ENCODE data around the gene GIPC2. TPM values are rescaled to one million over a fixed set of nuclear protein-coding genes. Genes with fewer than 3 reads are reported as not detected.

The GIPC2 gene
- total and polyA plus RNA-seq, 9 of the 15 experiments (the other 6 are each of a cell fraction or from before 2014, with no cell fraction given), result 0.01 to 0.05 (median 0.04) TPM; not detected in 3

DNA sequence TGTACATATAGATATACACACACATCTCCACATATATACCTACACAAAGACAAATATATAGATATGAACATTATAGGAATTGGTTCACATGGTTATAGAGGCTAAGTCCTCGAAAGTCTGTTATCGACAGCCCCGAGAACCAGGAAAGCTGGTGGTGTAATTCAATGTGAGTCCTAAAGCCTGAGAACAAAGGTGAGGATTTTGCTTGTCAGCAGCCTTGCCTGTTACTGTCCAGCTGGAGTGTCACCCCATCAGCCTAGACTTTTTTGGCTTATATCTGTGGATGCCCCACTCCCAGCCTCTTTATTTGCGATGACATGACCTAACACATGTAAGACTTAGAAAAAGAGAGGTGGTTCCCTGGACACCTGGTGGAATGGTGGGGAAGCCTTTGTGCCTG, 97.0 kb downstream of the GIPC2 start (continued):
- TF ChIP-seq, protein P1, sequence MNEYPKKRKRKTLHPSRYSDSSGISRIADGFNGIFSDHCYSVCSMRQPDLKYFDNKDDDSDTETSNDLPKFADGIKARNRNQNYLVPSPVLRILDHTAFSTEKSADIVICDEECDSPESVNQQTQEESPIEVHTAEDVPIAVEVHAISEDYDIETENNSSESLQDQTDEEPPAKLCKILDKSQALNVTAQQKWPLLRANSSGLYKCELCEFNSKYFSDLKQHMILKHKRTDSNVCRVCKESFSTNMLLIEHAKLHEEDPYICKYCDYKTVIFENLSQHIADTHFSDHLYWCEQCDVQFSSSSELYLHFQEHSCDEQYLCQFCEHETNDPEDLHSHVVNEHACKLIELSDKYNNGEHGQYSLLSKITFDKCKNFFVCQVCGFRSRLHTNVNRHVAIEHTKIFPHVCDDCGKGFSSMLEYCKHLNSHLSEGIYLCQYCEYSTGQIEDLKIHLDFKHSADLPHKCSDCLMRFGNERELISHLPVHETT (CRISPR knock-in tag; conservative IDR thresholded peaks at IDR 0.05 in 1 of 2, IDR thresholded peaks at IDR 0.05 in 1 of 2), result no peak
- TF ChIP-seq, protein P2, sequence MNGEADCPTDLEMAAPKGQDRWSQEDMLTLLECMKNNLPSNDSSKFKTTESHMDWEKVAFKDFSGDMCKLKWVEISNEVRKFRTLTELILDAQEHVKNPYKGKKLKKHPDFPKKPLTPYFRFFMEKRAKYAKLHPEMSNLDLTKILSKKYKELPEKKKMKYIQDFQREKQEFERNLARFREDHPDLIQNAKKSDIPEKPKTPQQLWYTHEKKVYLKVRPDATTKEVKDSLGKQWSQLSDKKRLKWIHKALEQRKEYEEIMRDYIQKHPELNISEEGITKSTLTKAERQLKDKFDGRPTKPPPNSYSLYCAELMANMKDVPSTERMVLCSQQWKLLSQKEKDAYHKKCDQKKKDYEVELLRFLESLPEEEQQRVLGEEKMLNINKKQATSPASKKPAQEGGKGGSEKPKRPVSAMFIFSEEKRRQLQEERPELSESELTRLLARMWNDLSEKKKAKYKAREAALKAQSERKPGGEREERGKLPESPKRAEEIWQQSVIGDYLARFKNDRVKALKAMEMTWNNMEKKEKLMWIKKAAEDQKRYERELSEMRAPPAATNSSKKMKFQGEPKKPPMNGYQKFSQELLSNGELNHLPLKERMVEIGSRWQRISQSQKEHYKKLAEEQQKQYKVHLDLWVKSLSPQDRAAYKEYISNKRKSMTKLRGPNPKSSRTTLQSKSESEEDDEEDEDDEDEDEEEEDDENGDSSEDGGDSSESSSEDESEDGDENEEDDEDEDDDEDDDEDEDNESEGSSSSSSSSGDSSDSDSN (IDR thresholded peaks at IDR 0.05; ENCODE audit: borderline replicate concordance in 1 of 2, low read depth in 2 of 2, low read length in 2 of 2), result no peak
- no peak for TF ChIP-seq EWSR1 (IDR thresholded peaks at IDR 0.05; ENCODE audit: borderline replicate concordance, low read depth, partially characterized antibody)
- TF ChIP-seq U2AF2 (optimal IDR thresholded peaks at IDR 0.05; ENCODE audit: low read depth, low read length), result no peak
- TF ChIP-seq RBM22 (IDR thresholded peaks at IDR 0.05; ENCODE audit: low read depth, low read length, poor library complexity, severe bottlenecking), result no peak
- TF ChIP-seq, protein P3, sequence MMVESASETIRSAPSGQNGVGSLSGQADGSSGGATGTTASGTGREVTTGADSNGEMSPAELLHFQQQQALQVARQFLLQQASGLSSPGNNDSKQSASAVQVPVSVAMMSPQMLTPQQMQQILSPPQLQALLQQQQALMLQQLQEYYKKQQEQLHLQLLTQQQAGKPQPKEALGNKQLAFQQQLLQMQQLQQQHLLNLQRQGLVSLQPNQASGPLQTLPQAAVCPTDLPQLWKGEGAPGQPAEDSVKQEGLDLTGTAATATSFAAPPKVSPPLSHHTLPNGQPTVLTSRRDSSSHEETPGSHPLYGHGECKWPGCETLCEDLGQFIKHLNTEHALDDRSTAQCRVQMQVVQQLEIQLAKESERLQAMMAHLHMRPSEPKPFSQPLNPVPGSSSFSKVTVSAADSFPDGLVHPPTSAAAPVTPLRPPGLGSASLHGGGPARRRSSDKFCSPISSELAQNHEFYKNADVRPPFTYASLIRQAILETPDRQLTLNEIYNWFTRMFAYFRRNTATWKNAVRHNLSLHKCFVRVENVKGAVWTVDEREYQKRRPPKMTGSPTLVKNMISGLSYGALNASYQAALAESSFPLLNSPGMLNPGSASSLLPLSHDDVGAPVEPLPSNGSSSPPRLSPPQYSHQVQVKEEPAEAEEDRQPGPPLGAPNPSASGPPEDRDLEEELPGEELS (CRISPR knock-in tag; IDR thresholded peaks at IDR 0.05; ENCODE audit: borderline replicate concordance), result no peak
- no peak for TF ChIP-seq SRSF9 (IDR thresholded peaks at IDR 0.05; ENCODE audit: borderline replicate concordance, low read depth, low read length)
- no peak for TF ChIP-seq ZFX (CRISPR knock-in tag; IDR thresholded peaks at IDR 0.05)

Measured in K562 (cell line).